RCC 7860 (cell line): ENCODE measurements around the gene TMTC2.
A peak's percentile ranks its signal among the peaks of the same experiment; 100 is the strongest.

Source experiments
- DNase-seq: peaks from one replicate; pipeline ENCODE4 v3.0.0-alpha.2; 2015; ENCODE audit warnings: low spot score
- FAIRE-seq: peaks from 2 replicates; lab custom pipeline; 2012; peaks lifted over from hg19 to GRCh38; lab: Jason Lieb, UNC

Gene TMTC2

GRCh38 chr12:82675246-82675645 lies 11.5 kb upstream of the TMTC2 start:
- DNase-seq (no peak), FAIRE-seq (no peak)

DNA sequence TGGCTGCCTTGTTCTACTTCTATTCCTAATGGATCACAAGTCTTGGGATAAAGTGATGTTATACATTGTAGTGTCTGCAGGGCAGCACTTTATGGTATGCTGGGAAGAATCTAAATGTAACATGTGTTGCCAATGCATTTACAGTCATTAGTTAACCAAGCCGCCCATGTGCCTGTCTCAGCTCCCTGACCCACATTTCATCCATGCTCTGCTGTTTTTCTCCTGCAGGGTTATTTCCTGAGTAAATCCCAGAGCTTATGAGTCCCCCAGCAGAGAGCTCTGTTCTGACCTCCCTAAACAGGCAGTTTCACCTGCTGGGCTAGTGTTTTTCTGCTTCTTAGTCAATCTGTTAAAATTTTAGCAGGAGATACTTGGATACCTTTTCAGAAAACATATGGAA lies 4.4 kb upstream of the TMTC2 start:
- DNase-seq = no peak
- FAIRE-seq = no peak

GRCh38 chr12:82682851-82683261 lies 3.9 kb upstream of the TMTC2 start:
- DNase-seq (no peak), FAIRE-seq (no peak)

DNA sequence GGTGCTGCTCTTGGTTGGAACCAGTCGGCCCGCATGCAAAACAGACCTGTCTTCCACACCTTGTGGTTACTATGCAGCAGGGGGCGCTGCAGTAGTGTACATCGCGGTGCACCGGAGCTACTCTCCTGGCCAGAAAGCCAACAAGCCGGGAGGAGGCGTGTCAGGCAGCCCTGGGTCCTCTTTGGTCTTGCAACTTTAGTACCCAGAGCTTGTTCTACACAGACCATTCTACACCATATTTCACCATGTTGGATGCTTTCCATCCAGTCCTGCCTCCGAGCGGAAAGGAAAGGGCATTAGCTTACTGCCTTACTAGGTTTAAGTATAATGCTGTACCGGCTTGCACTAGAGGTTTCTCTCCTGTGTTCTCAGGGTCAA lies 927 bp upstream of the TMTC2 start:
- FAIRE-seq (no peak), DNase-seq (peak; percentile 76)

- FAIRE-seq (no peak), DNase-seq (no peak)
Measured at GRCh38 chr12:82687021-82688011, 610 bp downstream of the TMTC2 start.

DNA sequence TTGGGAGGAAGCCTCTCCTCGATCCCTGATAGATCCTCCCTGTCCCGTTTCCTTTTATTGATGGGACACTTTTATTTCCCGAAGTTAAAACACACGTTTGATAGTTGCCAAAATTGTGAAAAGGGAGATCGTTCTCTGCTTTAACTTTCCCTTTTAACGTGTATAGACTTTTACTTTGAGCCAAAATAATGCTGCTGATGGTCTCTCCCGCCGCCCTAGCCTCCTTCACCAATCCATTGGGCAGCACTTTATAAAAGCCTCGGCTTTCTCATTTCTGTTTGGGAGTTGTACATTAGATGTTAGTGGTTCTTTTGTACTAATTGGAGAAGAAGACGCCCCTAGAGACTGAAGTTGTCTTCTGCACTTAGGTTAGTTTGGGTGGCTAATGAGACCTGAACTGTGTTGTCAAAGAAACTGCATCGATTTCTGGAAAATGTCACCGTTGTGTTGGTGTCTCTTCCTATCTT lies 1.4 kb downstream of the TMTC2 start:
- DNase-seq = no peak

GRCh38 chr12:82688596-82688995 lies 1.9 kb downstream of the TMTC2 start:
- DNase-seq = no peak
- FAIRE-seq = no peak

More for the DNA sequence above, 1.4 kb downstream of the TMTC2 start:
- FAIRE-seq = no peak

- DNase-seq (no peak), FAIRE-seq (no peak)
Measured at GRCh38 chr12:82690006-82690405, 3.3 kb downstream of the TMTC2 start.

DNA sequence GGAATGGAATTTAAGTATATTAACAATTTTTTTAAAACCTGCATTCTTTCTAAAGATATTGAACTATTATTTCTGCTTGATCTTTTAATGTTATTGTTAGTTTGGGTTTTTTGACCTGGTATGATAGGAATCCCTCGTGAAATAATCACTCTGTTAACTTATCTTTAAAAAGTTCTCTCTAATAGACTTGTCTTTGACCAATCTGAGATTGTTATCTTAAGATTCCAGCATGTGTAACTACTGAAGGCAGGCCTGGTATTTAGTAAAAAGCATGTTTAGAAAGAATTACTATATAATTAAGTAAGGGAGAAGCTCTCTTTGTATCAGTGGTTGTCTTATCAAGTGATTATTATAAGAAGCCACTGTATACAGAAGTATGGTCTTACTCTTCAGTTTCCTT lies 4.8 kb downstream of the TMTC2 start:
- DNase-seq (no peak), FAIRE-seq (no peak)

GRCh38 chr12:82694276-82694675 lies 7.6 kb downstream of the TMTC2 start:
- DNase-seq (no peak), FAIRE-seq (no peak)

DNA sequence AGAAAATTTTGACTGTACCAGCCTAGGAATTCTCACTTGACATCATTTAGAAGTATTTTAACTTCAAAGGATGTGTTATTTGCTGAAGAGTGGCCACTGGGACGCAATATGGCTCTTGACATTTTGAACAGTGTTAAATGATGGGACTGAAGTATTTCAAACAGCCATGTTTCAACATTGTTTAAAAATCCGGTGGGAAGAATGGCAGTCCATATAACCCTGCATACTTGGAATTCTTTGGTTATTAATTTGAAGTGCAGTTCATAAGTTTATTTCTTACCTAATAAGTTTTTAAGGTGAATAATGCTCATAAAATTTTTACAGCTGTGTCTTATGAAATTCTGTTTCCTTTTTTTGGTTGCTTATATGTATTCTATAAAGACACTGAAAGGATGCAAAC lies 8.3 kb downstream of the TMTC2 start:
- DNase-seq (no peak), FAIRE-seq (no peak)

DNA sequence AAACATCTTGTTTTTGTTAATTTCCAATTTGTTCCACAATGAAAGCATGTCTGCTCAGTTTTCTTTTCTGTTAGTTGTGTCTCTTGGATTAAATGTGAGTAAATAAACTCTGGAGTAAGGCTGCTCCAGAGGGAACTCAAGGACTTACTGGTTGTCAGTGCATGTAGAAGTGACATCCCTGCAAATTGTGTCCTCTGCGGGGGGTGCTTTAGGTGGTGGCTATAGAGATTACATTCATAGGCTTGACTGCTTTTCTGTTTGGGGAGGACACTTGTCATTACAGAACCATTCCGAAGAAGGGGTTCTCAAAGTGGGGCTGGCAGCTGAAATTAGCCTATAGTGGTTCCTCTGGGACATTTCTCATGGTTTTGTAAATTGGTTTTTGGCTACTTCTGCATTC lies 8.8 kb downstream of the TMTC2 start:
- DNase-seq (no peak), FAIRE-seq (no peak)

- DNase-seq = no peak
- no peak for FAIRE-seq
Measured at GRCh38 chr12:82696543-82696942, 9.8 kb downstream of the TMTC2 start.

GRCh38 chr12:82698708-82699564 lies 12.2 kb downstream of the TMTC2 start:
- DNase-seq (no peak), FAIRE-seq (no peak)

DNA sequence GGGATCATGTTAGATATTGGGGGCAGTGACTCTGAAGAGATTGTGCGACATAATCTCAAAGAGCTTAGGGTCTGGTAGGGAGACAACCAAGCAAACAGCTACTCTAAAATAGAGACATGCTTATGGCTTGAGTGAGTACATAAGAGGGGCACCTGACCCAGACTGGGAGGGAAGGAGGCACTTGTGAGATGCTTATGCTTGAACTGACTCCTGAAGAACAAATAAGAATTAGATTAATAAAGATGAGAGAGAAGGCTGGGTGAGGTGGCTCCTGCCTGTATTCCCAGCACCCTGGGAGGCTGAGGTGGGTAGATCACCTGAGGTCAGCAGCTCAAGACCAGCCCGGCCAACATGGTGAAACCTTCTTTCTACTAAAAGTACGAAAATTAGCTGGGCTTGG lies 19.1 kb downstream of the TMTC2 start:
- no peak for DNase-seq
- no peak for FAIRE-seq

DNA sequence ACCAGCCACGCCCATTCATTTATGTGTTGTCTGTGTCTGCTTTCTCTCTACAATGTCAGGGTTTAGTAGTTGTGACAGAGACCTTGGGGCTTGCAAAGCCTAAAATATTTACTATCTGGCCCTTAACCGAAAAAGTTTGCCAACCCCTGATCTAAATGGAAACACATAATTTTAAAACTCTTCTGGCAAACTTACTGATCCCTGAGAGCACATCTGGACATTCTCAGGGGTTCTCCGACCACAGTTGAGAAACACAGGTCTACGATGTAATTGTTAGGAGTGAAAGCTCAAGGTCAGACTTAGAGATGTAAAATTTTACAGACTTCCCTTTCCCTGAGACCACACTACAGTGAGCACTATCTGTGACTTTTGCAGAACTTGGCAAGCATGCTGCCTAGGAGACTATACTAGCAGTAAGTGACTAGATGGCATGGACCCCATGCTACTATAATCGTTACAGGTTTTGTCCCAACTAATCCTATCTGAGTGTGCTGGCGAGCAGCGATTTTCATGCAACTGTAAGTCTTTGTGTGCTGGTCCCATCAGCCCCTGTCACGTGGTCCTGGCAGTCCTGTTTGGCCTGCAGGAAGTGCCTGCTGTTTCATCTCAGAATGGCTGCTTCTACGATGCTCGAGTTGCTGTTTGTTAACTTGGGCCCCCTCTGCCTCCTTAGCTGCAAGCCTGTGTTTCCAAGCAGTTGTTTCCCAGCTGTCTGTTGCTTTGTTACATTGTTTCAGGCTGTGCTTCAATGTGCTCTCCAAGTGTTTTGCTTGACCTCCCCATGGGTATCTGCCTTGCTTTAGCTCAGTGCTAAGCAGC lies 21.6 kb downstream of the TMTC2 start:
- no peak for DNase-seq
- FAIRE-seq = no peak

DNA sequence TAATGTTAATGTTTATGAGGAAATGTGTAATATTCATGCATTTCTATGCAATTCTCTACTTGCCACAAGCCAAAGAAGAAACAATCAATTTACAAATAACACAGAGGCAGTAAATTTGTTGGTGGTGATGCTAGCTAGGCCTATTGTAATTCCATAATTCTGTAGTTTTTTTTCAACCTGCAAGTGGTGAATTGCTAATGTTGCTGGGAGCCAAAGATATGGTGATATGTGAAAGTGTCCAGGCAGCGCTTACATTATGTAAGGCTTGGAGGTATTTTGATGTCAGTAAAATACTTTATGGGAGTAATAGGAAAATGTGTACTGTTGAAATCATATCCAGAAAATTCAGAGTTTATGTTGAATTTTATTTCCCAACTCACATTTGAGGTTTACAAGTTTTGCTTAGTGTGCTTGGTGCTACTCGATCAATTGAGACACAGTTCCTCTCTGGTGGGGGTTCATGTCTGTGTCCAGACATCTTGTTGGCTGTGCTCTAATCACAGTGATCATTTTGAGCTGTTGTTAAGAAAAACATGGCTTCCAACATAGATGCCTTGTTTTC lies 23.2 kb downstream of the TMTC2 start:
- DNase-seq = no peak
- no peak for FAIRE-seq

DNA sequence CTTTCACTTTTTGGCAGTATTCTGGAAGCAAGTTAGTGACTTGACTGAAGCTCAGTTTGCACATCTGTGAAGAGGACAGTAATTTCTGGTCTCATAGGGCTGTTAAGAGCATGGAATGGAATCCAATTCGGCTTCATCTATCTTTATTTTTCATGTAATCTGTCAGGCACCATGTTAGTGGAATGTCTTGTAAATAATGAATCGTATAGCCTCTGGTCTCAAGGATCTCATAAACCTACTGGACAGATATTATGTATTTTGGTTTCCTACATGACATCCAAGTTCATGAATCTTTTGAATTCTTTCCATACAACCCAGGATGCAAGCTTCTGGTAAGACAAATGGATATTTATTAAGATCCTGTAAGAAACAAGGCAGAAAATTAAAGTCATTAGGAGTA lies 24.0 kb downstream of the TMTC2 start:
- DNase-seq (no peak), FAIRE-seq (no peak)

DNA sequence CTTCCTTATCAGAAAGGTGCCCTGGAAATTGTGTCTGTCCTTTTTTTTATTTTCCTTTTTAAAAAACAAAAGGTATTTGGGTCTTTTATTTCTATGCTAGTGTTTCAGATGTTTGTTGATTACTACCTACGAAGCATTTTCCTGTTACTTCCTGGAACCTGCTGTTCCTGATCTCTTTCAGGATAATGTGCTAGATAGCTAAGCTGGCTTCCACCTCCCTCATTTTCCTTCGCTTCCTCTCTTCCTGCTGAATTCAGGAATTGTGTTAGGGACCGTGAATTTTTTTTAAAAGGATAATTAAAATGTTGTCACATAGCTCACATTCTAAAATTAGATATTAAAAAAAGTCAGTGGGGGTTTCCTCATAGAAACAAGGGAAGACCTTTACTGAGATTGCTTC lies 27.7 kb downstream of the TMTC2 start:
- FAIRE-seq (no peak), DNase-seq (no peak)

DNA sequence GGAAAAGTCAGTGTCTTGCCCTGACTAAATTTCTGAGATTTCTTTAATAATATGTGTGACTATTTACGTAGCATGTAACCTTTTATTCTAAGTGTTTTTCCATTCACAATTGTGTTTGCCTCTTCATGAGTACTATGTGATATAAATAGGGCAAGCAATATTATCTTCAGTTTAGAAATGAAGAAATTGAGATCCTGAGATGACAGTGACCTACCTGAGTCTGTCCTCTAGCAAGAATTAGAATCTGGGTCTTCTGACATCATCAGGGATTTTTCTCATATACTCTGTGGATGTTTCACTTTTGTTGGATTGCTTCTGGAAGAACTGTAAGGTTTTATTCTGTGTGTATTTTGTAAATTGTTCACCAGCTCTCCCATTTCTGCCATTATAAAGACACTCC lies 35.0 kb downstream of the TMTC2 start:
- no peak for DNase-seq
- FAIRE-seq = no peak

DNA sequence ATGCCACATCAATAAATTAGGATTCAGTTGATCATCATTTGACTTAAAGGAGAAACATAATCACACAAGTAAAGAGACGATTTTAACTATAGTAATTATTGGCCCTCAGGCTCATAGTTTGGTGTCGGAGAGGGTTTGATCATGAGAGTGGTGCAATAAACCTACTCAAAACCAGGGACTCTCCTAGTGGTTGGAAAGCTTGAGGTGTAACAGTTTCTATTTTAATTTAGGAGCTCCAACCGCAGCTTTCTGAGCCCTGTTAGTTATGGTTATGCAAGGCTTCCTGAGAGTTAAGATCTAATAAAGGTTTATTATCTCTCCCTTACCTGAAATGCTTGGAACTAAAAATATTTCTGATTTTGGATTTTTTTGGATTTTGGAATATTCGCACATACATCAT lies 36.4 kb downstream of the TMTC2 start:
- FAIRE-seq (no peak), DNase-seq (no peak)
